Tibial artery (tissue), 4 donors: ENCODE data around the gene HS3ST3A1.

Experiments
- DNase-seq, 2 donors: peaks; one replicate each; pipeline ENCODE4 v3.0.0-alpha.2; 2019
- H3K27ac ChIP-seq, 2 donors: fragments of 200-600 bp; sonication (generic) in 1 of 2; 1 replicate in 1 of 2; 2 replicates in 1 of 2; pipeline ENCODE4 v1.5.1; 2018 to 2019; ENCODE audit warnings: mild to moderate bottlenecking in 1 of 2
- H3K27me3 ChIP-seq, 2 donors: fragments of 200-600 bp; sonication (generic) in 1 of 2; one replicate each; pipeline versions ENCODE4 v1.5.1 to v1.6.0; 2016 to 2019
- H3K36me3 ChIP-seq, 3 donors: fragments of 200-600 bp; sonication (generic) in 2 of 3; one replicate each; pipeline ENCODE4 v1.5.1; 2016 to 2019; ENCODE audit warnings: mild to moderate bottlenecking in 2 of 3
- H3K4me1 ChIP-seq, 4 donors: fragments of 200-600 bp; sonication (generic) in 2 of 4; 1 replicate in 3 of 4; 2 replicates in 1 of 4; pipeline ENCODE4 v1.5.1; 2016 to 2019
- H3K4me3 ChIP-seq, 2 donors: fragments of 200-600 bp; sonication (generic) in 1 of 2; 1 replicate in 1 of 2; 2 replicates in 1 of 2; pipeline ENCODE4 v1.5.1; 2018 to 2019; ENCODE audit warnings: mild to moderate bottlenecking in 2 of 2
- H3K9me3 ChIP-seq, 3 donors: fragments of 200-600 bp; sonication (generic) in 1 of 3; one replicate each; pipeline ENCODE4 v1.5.1; 2016 to 2019
- intact Hi-C: fragments of 100-400 bp; cut with DNase I; formaldehyde crosslinking; loops from one replicate; pipeline ENCODE4 v1.15.0; 2023; ENCODE audit warnings: low total_unique reads
- TF ChIP-seq, protein P1 (sequence below), 2 experiments: fragments of 200-600 bp in 1 of 2; fragments of 450-650 bp in 1 of 2; IDR thresholded peaks; one replicate each; pipeline ENCODE4 v1.5.1; 2017 to 2019; ENCODE audit warnings: antibody characterized with exemption in 2 of 2, mild to moderate bottlenecking in 1 of 2, moderate library complexity in 1 of 2

The HS3ST3A1 gene

GRCh38 chr17:13521784-13522183 is 79.9 kb downstream of the HS3ST3A1 start:
- TF ChIP-seq, protein P1, sequence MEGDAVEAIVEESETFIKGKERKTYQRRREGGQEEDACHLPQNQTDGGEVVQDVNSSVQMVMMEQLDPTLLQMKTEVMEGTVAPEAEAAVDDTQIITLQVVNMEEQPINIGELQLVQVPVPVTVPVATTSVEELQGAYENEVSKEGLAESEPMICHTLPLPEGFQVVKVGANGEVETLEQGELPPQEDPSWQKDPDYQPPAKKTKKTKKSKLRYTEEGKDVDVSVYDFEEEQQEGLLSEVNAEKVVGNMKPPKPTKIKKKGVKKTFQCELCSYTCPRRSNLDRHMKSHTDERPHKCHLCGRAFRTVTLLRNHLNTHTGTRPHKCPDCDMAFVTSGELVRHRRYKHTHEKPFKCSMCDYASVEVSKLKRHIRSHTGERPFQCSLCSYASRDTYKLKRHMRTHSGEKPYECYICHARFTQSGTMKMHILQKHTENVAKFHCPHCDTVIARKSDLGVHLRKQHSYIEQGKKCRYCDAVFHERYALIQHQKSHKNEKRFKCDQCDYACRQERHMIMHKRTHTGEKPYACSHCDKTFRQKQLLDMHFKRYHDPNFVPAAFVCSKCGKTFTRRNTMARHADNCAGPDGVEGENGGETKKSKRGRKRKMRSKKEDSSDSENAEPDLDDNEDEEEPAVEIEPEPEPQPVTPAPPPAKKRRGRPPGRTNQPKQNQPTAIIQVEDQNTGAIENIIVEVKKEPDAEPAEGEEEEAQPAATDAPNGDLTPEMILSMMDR (IDR thresholded peaks at IDR 0.05): no peak
- Histone ChIP-seq H3K4me3 (no peak overlapping the region), H3K9me3 (no peaks in the 10 kb centered on the region), H3K27me3 (no peaks in the 10 kb centered on the region), H3K4me1 (no peaks in the 10 kb centered on the region), H3K27ac (no peak overlapping the region), H3K36me3 (no peaks in the 10 kb centered on the region)
- intact Hi-C loops: no loop called here
- no peak for DNase-seq

DNA sequence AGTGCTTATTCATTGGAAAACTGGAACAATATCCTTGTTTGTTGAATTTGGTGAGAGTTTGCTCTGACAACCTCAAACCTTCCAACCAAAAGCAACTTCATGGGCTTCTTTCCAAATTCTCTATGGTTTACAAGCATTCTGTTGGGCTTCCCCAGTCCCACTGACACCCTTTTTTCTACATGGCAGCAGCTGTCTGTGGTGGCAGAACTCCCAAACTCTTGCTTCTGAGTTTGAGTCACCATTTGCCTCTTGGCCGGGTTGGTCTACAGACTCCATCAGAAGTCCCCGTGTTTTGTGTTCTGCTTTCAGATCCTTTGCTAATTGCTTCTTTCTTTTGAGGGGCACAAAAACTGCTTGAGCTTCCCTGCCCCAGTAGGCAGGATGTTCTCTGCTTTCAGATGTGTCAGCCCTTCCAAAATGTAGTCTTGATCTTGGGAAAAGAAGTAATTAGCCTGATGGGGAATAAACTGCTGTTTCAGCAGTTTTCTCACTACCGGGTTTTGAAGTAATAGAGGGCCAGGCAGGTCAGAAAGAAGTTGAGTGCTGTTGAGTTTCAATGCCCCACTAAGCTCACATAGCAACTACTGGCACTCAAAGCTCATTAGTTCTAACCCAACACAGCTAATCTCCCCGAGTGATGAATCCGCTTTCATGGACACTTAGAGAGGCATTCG is 80.7 kb downstream of the HS3ST3A1 start:
- TF ChIP-seq, protein P1 (IDR thresholded peaks at IDR 0.05): no peak
- intact Hi-C loops: no loop called here
- H3K4me3 ChIP-seq: no peak overlapping the region
- no peak overlapping the region for H3K27ac ChIP-seq
- no peaks in the 10 kb centered on the region for H3K36me3 ChIP-seq
- DNase-seq: no peak
- H3K9me3 ChIP-seq: no peaks in the 10 kb centered on the region
- H3K4me1 ChIP-seq: no peaks in the 10 kb centered on the region
- no peaks in the 10 kb centered on the region for H3K27me3 ChIP-seq

GRCh38 chr17:13518261-13519000 is 83.3 kb downstream of the HS3ST3A1 start:
- H3K9me3 ChIP-seq: no peaks in the 10 kb centered on the region
- no peak for DNase-seq
- TF ChIP-seq, protein P1 (IDR thresholded peaks at IDR 0.05): no peak
- no peaks in the 10 kb centered on the region for H3K36me3 ChIP-seq
- H3K27ac ChIP-seq: no peak overlapping the region
- H3K4me1 ChIP-seq: no peaks in the 10 kb centered on the region
- H3K4me3 ChIP-seq: no peak overlapping the region
- no peaks in the 10 kb centered on the region for H3K27me3 ChIP-seq
- intact Hi-C loops: no loop called here

DNA sequence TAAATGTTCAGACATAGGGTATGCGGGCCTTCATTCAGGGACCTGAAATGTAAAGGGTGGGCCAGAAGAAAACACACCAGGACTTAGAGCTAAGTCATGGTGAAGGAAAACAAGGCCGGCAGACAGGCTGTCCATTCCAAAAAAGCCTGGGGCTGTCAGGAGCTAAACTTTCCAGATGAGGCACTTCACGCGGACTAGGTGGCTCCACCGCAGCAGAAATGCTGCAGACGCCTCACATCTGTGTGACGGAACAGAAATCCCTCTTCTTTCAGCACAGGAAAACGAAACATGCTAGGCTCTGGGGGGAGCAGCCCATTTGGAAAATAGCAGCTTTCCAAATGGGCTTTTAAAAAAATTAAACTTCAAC is 88.7 kb downstream of the HS3ST3A1 start:
- intact Hi-C loops: no loop called here
- no peak overlapping the region for H3K27ac ChIP-seq
- no peak for DNase-seq

DNA sequence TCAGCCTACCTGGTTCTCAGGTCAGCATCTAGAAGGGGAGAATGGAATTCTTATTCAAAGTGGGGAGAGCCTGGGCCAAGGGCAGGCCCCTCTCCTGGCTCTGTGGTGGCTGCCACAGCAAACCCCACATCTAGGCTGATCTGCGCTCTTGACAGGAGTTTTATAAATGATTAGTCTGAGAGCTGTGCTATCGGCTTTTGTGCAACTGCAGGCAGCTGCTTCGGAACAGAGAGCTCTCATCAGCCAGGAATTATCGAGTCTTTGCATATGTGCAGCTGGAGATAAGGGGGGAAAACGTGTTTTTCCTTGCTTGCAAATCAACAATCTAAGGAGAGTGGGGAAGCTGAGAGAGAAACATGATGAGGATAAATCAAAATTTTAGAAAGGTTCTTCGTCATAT is 91.7 kb downstream of the HS3ST3A1 start:
- no peaks in the 10 kb centered on the region for H3K4me1 ChIP-seq
- intact Hi-C loops: no loop called here
- no peak for DNase-seq
- no peaks in the 10 kb centered on the region for H3K9me3 ChIP-seq
- H3K36me3 ChIP-seq: no peaks in the 10 kb centered on the region
- no peak overlapping the region for H3K27ac ChIP-seq
- no peaks in the 10 kb centered on the region for H3K27me3 ChIP-seq
- TF ChIP-seq, protein P1 (IDR thresholded peaks at IDR 0.05): no peak
- H3K4me3 ChIP-seq: no peak overlapping the region

More for the DNA sequence above, 88.7 kb downstream of the HS3ST3A1 start:
- Histone ChIP-seq H3K27me3 (no peaks in the 10 kb centered on the region), H3K9me3 (no peaks in the 10 kb centered on the region), H3K4me3 (no peak overlapping the region), H3K4me1 (no peaks in the 10 kb centered on the region), H3K36me3 (no peaks in the 10 kb centered on the region)
- TF ChIP-seq, protein P1 (IDR thresholded peaks at IDR 0.05): no peak
